NB4 (cell line): ENCODE data around the gene STK32C.

ENCODE experiments used
- DNase-seq: peaks from one replicate; pipeline ENCODE4 v3.0.0; 2010; ENCODE audit warnings: low read depth
- H3K4me3 ChIP-seq: one replicate; pipeline ENCODE4 v1.5.1; 2011; ENCODE audit warnings: mild to moderate bottlenecking, low read depth, low read length, moderate library complexity
- MYC ChIP-seq: IDR thresholded peaks from 2 replicates; pipeline ENCODE4 v1.6.1; 2011; ENCODE audit warnings: low read depth, low read length
- POLR2A ChIP-seq: IDR thresholded peaks from 2 replicates; pipeline ENCODE4 v1.6.1; 2011; ENCODE audit warnings: mild to moderate bottlenecking; ENCODE audit not compliant: insufficient read length; ENCODE audit errors: extremely low read depth
- TF ChIP-seq, protein P1 (sequence below): IDR thresholded peaks from 2 replicates; pipeline ENCODE4 v1.6.1; 2011; ENCODE audit warnings: low read depth, low read length
- TF ChIP-seq, protein P2 (sequence below): IDR thresholded peaks from one replicate; pipeline ENCODE4 v1.5.1; 2012; ENCODE audit warnings: low read depth, low read length

STK32C gene

DNA sequence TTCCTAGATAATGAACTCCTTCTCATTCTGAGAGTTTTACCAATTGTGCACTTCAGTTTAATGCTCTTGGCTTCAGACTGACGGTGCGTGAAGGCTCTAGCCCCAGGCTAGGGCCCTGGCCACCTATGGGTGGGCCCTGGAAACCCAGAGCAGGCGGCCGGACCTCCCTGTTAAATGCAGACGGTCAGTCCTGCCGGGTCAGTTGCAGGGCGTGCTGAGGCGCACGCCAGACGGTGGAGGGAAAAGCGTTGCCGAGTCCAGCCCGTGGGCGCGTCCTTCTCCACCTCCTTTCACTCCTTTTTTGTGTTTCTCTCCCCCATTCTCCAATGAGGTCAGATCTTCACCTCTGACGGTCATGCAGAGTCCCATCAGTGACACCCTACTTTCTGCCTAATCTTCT lies 118.7 kb downstream of the STK32C start:
- H3K4me3 ChIP-seq, result no peak overlapping the region
- no peak for DNase-seq
- TF ChIP-seq, protein P1, sequence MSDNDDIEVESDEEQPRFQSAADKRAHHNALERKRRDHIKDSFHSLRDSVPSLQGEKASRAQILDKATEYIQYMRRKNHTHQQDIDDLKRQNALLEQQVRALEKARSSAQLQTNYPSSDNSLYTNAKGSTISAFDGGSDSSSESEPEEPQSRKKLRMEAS, result no peak
- TF ChIP-seq POLR2A (no peak), MYC (no peak)
- TF ChIP-seq, protein P2, sequence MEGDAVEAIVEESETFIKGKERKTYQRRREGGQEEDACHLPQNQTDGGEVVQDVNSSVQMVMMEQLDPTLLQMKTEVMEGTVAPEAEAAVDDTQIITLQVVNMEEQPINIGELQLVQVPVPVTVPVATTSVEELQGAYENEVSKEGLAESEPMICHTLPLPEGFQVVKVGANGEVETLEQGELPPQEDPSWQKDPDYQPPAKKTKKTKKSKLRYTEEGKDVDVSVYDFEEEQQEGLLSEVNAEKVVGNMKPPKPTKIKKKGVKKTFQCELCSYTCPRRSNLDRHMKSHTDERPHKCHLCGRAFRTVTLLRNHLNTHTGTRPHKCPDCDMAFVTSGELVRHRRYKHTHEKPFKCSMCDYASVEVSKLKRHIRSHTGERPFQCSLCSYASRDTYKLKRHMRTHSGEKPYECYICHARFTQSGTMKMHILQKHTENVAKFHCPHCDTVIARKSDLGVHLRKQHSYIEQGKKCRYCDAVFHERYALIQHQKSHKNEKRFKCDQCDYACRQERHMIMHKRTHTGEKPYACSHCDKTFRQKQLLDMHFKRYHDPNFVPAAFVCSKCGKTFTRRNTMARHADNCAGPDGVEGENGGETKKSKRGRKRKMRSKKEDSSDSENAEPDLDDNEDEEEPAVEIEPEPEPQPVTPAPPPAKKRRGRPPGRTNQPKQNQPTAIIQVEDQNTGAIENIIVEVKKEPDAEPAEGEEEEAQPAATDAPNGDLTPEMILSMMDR, result no peak

DNA sequence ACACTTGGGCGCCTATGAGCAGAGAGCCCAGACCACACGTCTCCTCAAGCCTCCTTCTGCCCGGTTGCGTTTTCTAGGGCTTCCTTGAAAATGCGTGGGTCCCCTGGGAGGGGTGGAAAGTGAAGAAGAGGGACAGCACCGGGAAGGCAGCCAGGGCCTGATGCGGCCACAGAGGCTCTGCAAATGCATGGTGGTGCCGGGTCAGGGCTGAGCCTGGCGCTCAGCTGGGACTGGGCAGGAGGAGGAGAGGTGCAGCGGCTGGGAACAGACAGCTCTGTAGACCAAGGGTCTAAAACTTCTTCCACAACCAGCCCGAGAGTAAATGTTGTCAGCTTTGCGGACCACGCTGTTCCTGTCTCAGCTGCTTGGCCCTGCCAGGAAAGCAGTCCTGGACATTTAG lies 119.4 kb downstream of the STK32C start:
- no peak for DNase-seq
- TF ChIP-seq MYC, result no peak
- TF ChIP-seq, protein P1, result no peak
- no peak for TF ChIP-seq POLR2A
- TF ChIP-seq, protein P2, result no peak
- no peak overlapping the region for H3K4me3 ChIP-seq

DNA sequence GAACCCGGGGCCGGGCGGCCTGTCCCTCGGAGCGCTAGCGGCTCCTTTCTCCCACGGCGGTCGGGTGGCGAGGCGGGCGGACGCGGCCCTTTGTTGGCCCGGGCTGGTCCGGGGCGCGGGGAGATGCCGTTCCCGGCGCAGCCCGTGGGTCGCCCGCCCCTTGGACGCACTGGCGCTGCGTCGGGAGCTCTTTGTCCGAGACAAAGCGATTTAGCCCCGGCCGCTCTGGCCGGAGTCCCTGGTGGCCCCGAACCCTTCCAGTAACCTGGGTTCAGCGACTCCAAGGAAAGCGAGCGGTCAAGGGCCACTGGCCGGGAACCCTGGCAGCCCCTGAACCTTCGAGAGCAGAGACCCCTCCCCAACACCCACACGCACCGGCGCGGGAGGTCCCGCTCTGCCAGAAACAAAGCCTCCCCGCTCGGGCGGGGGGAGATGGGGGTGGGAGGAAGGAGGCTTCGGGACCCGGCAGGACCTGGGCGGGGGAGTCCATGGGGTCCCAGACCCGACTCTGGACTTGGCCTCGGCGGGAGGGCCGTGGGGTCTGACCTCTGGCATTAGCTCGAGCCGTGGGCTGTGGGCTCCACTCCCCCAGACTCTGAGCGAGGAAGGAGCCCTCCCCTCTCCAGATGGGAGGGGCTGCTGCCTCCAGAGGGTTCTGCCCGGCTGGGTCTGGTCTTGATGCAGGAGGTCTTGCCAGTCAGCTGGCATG lies 120.2 kb downstream of the STK32C start:
- H3K4me3 ChIP-seq, result no peak overlapping the region
- TF ChIP-seq, protein P2, result no peak
- TF ChIP-seq, protein P1, result no peak
- TF ChIP-seq MYC, result no peak
- TF ChIP-seq POLR2A, result no peak
- no peak for DNase-seq

DNA sequence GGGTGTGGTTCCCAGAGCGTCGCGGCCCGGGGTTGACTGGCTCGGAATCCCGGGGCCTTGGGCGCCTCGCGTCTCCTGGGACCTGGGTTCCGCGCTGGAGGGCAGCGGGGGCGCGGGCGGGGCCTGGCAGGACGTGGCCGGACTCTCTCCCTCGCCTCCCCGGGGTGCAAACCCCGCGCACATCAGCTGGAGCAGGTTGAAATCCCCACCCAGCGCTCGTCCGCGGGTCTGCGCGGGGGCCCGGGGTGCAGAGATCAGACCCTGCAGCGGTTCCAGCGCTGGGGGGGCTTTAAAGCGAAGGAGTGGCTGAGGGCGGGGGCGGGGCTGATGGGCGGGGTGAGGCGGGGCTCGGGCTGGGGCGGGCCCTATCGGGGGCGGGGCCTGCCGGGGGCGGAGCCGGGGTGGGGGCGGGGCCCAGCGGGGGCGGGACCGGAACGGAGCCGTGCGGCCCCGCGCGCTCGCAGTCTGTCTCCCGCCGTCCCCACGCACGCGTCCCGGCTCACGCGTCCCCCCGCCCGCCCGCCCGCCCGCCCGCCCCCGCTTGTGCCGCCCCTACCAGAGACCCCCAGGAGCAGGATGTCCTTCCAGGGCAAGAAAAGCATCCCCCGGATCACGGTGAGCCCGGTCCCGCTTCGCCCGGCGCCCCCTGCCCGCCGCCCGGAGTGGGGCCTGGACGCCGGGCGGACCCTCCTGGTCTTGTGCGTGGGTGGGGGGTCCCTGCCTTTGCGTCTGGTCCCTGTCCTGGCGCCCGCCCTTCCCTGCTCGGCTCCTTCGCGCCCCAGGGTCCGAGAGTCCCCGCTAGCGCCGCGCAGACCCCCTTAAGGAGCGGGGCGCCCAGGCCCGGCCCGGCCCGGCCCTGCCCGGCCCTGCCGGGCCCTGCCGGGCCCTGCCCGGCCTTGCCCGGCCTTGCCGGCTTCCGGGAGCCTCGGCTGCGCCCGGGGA lies 121.0 kb downstream of the STK32C start, which contains the start of gene DPYSL4:
Gene DPYSL4 (plus strand): TSS at position 461 of the 942 bp plus-strand sequence. CDS start 116 bp downstream, at position 577.
- DNase-seq, result no peak
- H3K4me3 ChIP-seq, result no peak within 1 kb of the TSS
- TF ChIP-seq, protein P2, result no peak

DNA sequence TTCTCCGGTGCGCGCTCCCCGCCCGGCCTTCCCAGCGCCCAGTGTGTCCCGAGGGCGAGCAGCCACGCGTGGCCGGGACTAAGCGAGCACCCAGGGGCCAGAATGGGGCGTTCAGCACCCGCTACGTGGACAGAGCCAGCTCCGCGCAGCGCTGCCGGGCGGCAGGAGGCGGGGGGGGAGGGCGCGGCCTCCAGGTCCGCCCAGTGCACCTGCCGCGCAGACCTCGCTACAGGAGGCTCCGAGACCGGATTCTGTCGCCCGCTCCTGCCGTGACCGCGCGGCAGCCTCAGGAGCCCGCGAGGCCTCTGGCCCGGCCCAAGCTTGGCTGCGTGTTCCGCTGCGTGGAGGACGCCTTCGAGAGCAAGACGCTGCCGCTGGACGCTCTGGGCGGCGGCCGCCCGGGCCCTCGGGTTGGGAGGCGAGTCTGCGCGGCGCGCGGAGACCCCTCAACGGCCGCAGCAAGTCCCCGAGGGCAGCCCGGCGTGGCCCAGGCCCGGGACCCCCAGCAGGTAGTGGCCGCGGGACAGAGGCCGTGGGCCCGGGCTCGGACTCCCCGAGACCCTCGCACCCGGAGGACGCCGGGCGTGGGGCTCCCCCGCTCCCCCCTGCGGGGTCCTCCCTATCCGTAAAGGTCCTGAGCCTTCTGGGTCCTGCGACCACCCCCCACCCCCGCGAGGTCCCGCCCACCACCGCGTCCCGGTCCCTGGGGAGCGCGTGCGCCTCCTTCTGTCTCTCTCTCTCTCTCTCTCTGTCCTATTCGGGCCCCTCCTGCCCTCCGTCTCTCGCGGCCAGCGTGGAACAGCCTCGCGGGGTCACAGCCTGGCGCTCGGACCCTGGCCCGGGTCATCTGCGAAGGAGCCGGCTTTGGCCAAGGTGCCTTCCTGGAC lies 121.9 kb downstream of the STK32C start:
- no peak for DNase-seq
- TF ChIP-seq, protein P1, result no peak
- TF ChIP-seq, protein P2, result no peak
- TF ChIP-seq MYC (no peak), POLR2A (no peak)
- H3K4me3 ChIP-seq, result no peak overlapping the region
